Heart left ventricle (tissue), 16 donors: ENCODE results near the gene NDRG4. TPM values are rescaled to one million over a fixed set of nuclear protein-coding genes. Genes with fewer than 3 reads are reported as not detected.

Experiments
- ATAC-seq, 4 donors: fragments of 200-7000 bp; cut with Tn5 transposase; one replicate each; pipeline ENCODE4 v1.9.1; 2020 to 2022; ENCODE audit warnings: moderate library complexity in 4 of 4, mild to moderate bottlenecking in 3 of 4, moderate number of reproducible peaks in 1 of 4
- DNase-seq, 5 donors: peaks; one replicate each; pipeline ENCODE4 v3.0.0-alpha.2; 2020
- H3K27ac ChIP-seq, 12 donors: fragments of 200-600 bp; sonication (generic) in 4 of 12; one replicate each; pipeline versions ENCODE4 v1.5.0 to v1.8.0; 2016 to 2022; ENCODE audit warnings: mild to moderate bottlenecking in 2 of 12
- H3K27me3 ChIP-seq, 9 donors: fragments of 200-600 bp; sonication (generic) in 2 of 9; one replicate each; pipeline versions ENCODE4 v1.5.1 to v1.8.0; 2016 to 2022; ENCODE audit warnings: mild to moderate bottlenecking in 3 of 9
- H3K36me3 ChIP-seq, 9 donors: fragments of 200-600 bp; sonication (generic) in 2 of 9; one replicate each; pipeline versions ENCODE4 v1.5.0 to v1.8.0; 2018 to 2022; ENCODE audit warnings: mild to moderate bottlenecking in 2 of 9
- H3K4me1 ChIP-seq, 12 donors: fragments of 200-600 bp; sonication (generic) in 4 of 12; one replicate each; pipeline versions ENCODE4 v1.5.0 to v1.8.0; 2016 to 2022; ENCODE audit warnings: mild to moderate bottlenecking in 3 of 12
- H3K4me3 ChIP-seq, 12 donors: fragments of 200-600 bp; sonication (generic) in 4 of 12; one replicate each; pipeline versions ENCODE4 v1.5.0 to v1.8.0; 2017 to 2022; ENCODE audit warnings: mild to moderate bottlenecking in 9 of 12, moderate library complexity in 4 of 12
- H3K9me3 ChIP-seq, 12 donors: fragments of 200-600 bp; sonication (generic) in 4 of 12; one replicate each; pipeline versions ENCODE4 v1.5.0 to v1.8.0; 2016 to 2022; ENCODE audit warnings: mild to moderate bottlenecking in 1 of 12
- POLR2A ChIP-seq, 2 donors: fragments of 450-650 bp; IDR thresholded peaks; one replicate each; pipeline ENCODE4 v1.6.1; 2017; ENCODE audit warnings: antibody characterized with exemption in 2 of 2, mild to moderate bottlenecking in 2 of 2, moderate library complexity in 2 of 2
- WGBS, 4 donors: extraction: QIAGEN DNeasy Blood & Tissue Kit in 2 of 4; methylation state at CpG; one replicate each; pipeline versions ENCODE4 v1.1.5 to v1.1.7; 2013 to 2018; 5-methylcytosine and 5-hydroxymethylcytosine counted together
- intact Hi-C, 10 donors: fragments of 100-400 bp; cut with DNase I; formaldehyde crosslinking; loops; one replicate each; pipeline versions ENCODE4 v1.11.1 to v1.14.2; 2022
- polyA plus RNA-seq, 2 donors: library from polyadenylated mRNA; stranded (reverse); fragments of 200-250 nt; gene quantifications; one replicate each; pipeline ENCODE4 v1.2.3, GENCODE V29; 2013
- total RNA-seq, 9 donors: library from RNA; depleted of rRNA in 2 of 9; stranded (reverse); fragments of >200 nt in 2 of 9; fragmentation: NEBNext Ultra II Directional in 3 of 9; extraction: Animal tissue kit (Norgen Biotek cat#: 25700) in 3 of 9; gene quantifications; one replicate each; pipeline versions ENCODE4 v1.1.0 to v1.2.4, GENCODE V29; 2016 to 2023
- TF ChIP-seq, protein P1 (sequence below), 12 donors: fragments of 200-600 bp; sonication (generic) in 4 of 12; IDR thresholded peaks; one replicate each; pipeline versions ENCODE4 v1.5.0 to v1.8.0; 2018 to 2022; ENCODE audit warnings: antibody characterized with exemption in 12 of 12, mild to moderate bottlenecking in 5 of 12
- donor health status: ischemic (EF 13 %, LVEDD 7.1; RV severe dilation, severe dysfunction).
- donor health status: healthy with polysubstance abuse.
- donor health status: DM: no; HTN: yes; CAD: no.
- donor health status: DM: no; HTN: no; CAD: no.
- donor health status: ischemic (EF 25% LVEDD 6.9; RV normal size, moderate dysfunction).
- donor health status: ischemic (EF 25% LVEDD 5.7; RV mildly dilated, moderate dysfunction).
- donor health status: healthy.
- donor health status: DM: yes; HTN: yes; CAD: no.
- donor health status: ischemic (EF 35%, LVEDD 5.7; RV mildly dilated, moderate dysfunction).
- donor health status: nonischemic (EF 11% LVEDD 7.7; RV severe dilation, severe dysfunction).
- donor health status: DM: yes; HTN: yes; CAD: no.
- donor health status: PGD.
- donor health status: ischemic (EF 29% LVEDD 5.4; RV normal size, mild dysfunction).
- donor health status: nonischemic (EF 23%, LVEDD 6.1; RV moderate dilation, normal function).

NDRG4 gene
- total and polyA plus RNA-seq, 11 donors: 294 to 1,429 (median 742) TPM

DNA sequence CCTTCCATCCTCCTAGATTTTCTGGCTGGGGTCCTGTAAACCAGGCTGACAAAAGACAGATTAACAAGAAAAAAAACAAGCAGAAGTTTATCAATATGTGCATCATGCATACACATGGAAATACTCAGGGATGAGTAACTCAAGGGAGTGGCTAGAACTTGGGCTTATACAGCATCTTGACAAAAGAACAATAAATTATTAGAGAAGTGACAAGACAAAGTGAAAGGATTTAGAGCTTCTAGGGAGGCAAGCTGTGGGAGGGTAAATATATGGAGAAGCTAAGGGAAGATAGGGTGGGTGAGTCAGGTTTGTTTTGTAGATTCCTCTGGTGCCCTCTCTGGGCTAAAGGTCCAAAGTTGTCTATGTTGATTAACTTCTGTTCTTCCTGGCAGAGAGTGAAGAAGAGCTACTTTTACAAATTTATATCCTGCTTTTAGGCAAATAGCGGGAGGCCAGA is 48.0 kb upstream of the NDRG4 start:
- Histone ChIP-seq H3K4me3 (no peak overlapping the region), H3K27me3 (no peaks in the 10 kb centered on the region), H3K27ac (peak overlapping the region in 11 of 12 donors; percentile 11 to 89 (median 57)), H3K9me3 (no peaks in the 10 kb centered on the region), H3K36me3 (no peaks in the 10 kb centered on the region), H3K4me1 (peaks cover 0 to 26% (median 5%) of the 10 kb centered on the region in 12 donors)
- DNase-seq (no peak), ATAC-seq (peak in 1 of 4 donors; percentile 27)
- 89 to 100% (median 94%) methylated on average over 1 of the region's 1 CpG for WGBS, 4 donors
- no peak for TF ChIP-seq POLR2A (IDR thresholded peaks at IDR 0.05)
- TF ChIP-seq, protein P1, sequence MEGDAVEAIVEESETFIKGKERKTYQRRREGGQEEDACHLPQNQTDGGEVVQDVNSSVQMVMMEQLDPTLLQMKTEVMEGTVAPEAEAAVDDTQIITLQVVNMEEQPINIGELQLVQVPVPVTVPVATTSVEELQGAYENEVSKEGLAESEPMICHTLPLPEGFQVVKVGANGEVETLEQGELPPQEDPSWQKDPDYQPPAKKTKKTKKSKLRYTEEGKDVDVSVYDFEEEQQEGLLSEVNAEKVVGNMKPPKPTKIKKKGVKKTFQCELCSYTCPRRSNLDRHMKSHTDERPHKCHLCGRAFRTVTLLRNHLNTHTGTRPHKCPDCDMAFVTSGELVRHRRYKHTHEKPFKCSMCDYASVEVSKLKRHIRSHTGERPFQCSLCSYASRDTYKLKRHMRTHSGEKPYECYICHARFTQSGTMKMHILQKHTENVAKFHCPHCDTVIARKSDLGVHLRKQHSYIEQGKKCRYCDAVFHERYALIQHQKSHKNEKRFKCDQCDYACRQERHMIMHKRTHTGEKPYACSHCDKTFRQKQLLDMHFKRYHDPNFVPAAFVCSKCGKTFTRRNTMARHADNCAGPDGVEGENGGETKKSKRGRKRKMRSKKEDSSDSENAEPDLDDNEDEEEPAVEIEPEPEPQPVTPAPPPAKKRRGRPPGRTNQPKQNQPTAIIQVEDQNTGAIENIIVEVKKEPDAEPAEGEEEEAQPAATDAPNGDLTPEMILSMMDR (IDR thresholded peaks at IDR 0.05): no peak
- intact Hi-C loops: no loop called here

DNA sequence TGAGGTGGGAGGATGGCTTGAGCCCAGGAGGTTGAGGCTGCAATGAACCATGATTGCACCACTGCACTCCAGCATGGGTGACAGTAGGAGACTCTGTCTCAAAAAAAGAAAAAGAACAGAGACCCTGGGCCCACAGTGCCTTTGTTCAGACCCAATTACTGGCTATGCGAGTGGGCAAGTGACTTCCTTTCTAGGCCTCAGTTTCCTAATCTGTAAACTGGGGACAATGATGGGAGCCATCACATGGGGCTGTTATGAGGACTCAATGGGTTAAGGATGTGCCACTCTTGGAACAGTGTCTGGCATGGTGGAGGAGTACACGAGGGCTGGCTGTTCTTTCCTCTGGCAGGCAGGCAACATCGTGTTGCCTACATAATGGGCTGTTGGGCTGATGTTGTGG is 47.3 kb upstream of the NDRG4 start:
- Histone ChIP-seq H3K36me3 (no peaks in the 10 kb centered on the region), H3K27me3 (no peaks in the 10 kb centered on the region), H3K27ac (peak overlapping the region in 3 of 12 donors; percentile 72 to 89 (median 82)), H3K4me3 (no peak overlapping the region), H3K4me1 (peaks cover 0 to 26% (median 5%) of the 10 kb centered on the region in 12 donors), H3K9me3 (no peaks in the 10 kb centered on the region)
- intact Hi-C loops: no loop called here
- ATAC-seq (no peak), DNase-seq (no peak)
- no peak for TF ChIP-seq POLR2A (IDR thresholded peaks at IDR 0.05)
- TF ChIP-seq, protein P1 (IDR thresholded peaks at IDR 0.05): no peak
- WGBS, 4 donors: 40 to 82% (median 73%) methylated on average over 3 of the region's 3 CpGs

DNA sequence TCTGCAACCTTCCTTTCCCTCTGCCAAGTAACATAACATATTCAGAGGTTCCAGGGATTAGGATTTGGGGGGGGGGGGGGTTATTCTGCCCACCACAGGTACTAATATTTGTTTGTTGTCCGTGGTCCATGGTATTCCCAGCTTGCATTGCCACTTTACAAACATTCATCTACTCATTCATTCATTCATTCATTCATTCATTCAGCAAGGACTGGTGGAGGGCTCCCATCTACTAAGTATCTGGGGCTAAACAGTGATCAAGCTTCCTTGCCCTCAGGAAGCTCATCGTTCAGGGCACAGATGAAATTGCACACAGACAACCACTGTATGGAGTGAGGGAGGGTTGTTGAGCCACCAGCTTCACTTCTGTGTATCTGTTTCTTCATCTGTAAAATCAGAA is 45.8 kb upstream of the NDRG4 start:
- intact Hi-C loops: no loop called here
- no peak overlapping the region for H3K4me3 ChIP-seq
- H3K4me1 ChIP-seq: peaks cover 0 to 34% (median 5%) of the 10 kb centered on the region in 12 donors
- H3K36me3 ChIP-seq: no peaks in the 10 kb centered on the region
- TF ChIP-seq POLR2A (IDR thresholded peaks at IDR 0.05): no peak
- TF ChIP-seq, protein P1 (IDR thresholded peaks at IDR 0.05): no peak
- H3K9me3 ChIP-seq: no peaks in the 10 kb centered on the region
- WGBS, 4 donors: 79 to 97% (median 88%) methylated on average over 2 of the region's 2 CpGs
- H3K27me3 ChIP-seq: no peaks in the 10 kb centered on the region
- H3K27ac ChIP-seq: no peak overlapping the region
- no peak for ATAC-seq
- DNase-seq: no peak

DNA sequence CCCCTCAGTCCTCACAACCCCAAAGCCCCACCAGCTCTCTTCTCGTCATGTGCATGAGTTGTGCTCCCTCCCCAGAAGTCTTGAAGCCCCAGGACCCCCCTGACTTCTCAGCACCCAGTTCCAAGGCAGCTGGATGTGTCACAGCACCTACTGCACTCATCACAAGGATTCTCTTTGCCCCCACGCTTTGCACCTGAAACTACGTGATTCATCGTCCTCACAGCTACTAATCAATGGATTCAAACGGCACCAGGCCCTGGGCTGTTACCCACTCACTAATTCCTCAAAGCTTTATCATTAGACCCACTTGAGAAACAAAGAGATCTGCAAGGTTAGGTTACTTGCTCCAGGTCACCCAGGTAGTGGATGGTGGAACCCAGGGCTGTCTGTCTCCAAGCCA is 45.1 kb upstream of the NDRG4 start:
- intact Hi-C loops: no loop called here
- no peaks in the 10 kb centered on the region for H3K36me3 ChIP-seq
- TF ChIP-seq, protein P1 (IDR thresholded peaks at IDR 0.05): no peak
- TF ChIP-seq POLR2A (IDR thresholded peaks at IDR 0.05): no peak
- H3K27ac ChIP-seq: no peak overlapping the region
- peaks cover 0 to 37% (median 6%) of the 10 kb centered on the region in 12 donors for H3K4me1 ChIP-seq
- ATAC-seq (no peak), DNase-seq (no peak)
- 81 to 94% (median 90%) methylated on average over 5 of the region's 5 CpGs for WGBS, 4 donors
- H3K4me3 ChIP-seq: no peak overlapping the region
- H3K9me3 ChIP-seq: no peaks in the 10 kb centered on the region
- no peaks in the 10 kb centered on the region for H3K27me3 ChIP-seq
